Measurements from ENCODE around the gene MND1. TPM values are rescaled to one million over a fixed set of nuclear protein-coding genes. Genes with fewer than 3 reads are reported as not detected.

The MND1 gene
- total and polyA plus RNA-seq, 2 donors (not counting 3 experiments of a cell fraction or from before 2014, with no cell fraction given) = 0.66 to 7.7 TPM

DNA sequence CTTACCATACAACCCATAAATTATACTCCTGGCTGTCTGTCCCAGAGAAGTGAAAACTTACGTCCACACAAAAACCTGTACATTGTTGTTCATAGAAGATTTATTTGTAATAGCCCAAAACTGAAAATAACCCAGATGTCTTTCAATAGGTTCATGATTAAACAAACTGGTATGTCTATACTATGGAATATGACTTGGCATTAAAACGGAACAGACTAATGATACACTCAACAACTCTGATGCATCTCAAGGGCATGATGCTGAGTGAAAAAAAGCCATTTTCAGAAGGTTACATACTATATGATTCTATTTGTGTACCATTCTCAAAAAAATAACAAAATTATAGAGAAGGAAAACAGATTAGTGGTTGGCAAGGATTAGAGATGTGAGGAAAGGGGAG is 11.6 kb upstream of the MND1 start:
- H3K27ac ChIP-seq (ENCODE audit: insufficient read depth, low read depth, low read length) = no peak overlapping the region
- BruUV-seq (replicated peaks) = no TSS peak
- TF ChIP-seq FOS (IDR thresholded peaks at IDR 0.05; ENCODE audit: borderline replicate concordance, insufficient read depth, low read length) (no peak), EZH2 (IDR thresholded peaks at IDR 0.05; ENCODE audit: borderline replicate concordance, low read depth, low read length, severe bottlenecking) (no peak), POLR2AphosphoS5 (IDR thresholded peaks at IDR 0.05; ENCODE audit: insufficient read depth, low read depth, low read length) (no peak), JUN (IDR thresholded peaks at IDR 0.05; ENCODE audit: borderline replicate concordance, insufficient read depth, insufficient read length, low read depth) (no peak), MYC (IDR thresholded peaks at IDR 0.05; ENCODE audit: low read depth, low read length) (no peak), GATA2 (IDR thresholded peaks at IDR 0.05; ENCODE audit: insufficient read depth, insufficient read length, low read depth, low read length) (no peak), POLR2A (IDR thresholded peaks at IDR 0.05; ENCODE audit: low read depth, low read length) (no peak)
- TF ChIP-seq, protein P1, sequence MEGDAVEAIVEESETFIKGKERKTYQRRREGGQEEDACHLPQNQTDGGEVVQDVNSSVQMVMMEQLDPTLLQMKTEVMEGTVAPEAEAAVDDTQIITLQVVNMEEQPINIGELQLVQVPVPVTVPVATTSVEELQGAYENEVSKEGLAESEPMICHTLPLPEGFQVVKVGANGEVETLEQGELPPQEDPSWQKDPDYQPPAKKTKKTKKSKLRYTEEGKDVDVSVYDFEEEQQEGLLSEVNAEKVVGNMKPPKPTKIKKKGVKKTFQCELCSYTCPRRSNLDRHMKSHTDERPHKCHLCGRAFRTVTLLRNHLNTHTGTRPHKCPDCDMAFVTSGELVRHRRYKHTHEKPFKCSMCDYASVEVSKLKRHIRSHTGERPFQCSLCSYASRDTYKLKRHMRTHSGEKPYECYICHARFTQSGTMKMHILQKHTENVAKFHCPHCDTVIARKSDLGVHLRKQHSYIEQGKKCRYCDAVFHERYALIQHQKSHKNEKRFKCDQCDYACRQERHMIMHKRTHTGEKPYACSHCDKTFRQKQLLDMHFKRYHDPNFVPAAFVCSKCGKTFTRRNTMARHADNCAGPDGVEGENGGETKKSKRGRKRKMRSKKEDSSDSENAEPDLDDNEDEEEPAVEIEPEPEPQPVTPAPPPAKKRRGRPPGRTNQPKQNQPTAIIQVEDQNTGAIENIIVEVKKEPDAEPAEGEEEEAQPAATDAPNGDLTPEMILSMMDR (IDR thresholded peaks at IDR 0.05; ENCODE audit: extremely low read depth in 1 of 2, insufficient read depth in 1 of 2, low read depth in 1 of 2, low read length in 2 of 2) = no peak
- TF ChIP-seq, protein P2, sequence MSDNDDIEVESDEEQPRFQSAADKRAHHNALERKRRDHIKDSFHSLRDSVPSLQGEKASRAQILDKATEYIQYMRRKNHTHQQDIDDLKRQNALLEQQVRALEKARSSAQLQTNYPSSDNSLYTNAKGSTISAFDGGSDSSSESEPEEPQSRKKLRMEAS (IDR thresholded peaks at IDR 0.05; ENCODE audit: insufficient read depth, insufficient read length) = no peak
- no peaks in the 10 kb centered on the region for H3K27me3 ChIP-seq (ENCODE audit: control insufficient read depth in 2 of 2, insufficient read depth in 2 of 2, low read length in 2 of 2)
- dilution Hi-C loops (cut with MboI; ENCODE audit: extremely low pct_ligation_motif_present, low sequenced_read_pairs) (no loop called here), intact Hi-C loops (cut with micrococcal nuclease) (no loop called here)
- H3K9ac ChIP-seq (replicated peaks; ENCODE audit: extremely low read depth, insufficient read depth, low read length) = no peak overlapping the region
- DNase-seq (ENCODE audit: low read depth, low spot score) = no peak
- no peaks in the 10 kb centered on the region for H3K79me2 ChIP-seq (ENCODE audit: control insufficient read depth, insufficient read depth, low read length)
- no peaks in the 10 kb centered on the region for H3K36me3 ChIP-seq (ENCODE audit: control insufficient read depth in 2 of 2, extremely low read depth in 1 of 2, insufficient read depth in 2 of 2, low read length in 2 of 2)
- no peaks in the 10 kb centered on the region for H3K4me1 ChIP-seq (ENCODE audit: control insufficient read depth, extremely low read depth, insufficient read depth, low read length)
- H3K4me2 ChIP-seq (ENCODE audit: insufficient read depth, low read length) = no peak overlapping the region
- no peaks in the 10 kb centered on the region for H4K20me1 ChIP-seq (replicated peaks; ENCODE audit: control insufficient read depth, extremely low read depth, insufficient read depth, low read length)
- H3K4me3 ChIP-seq (replicated peaks in 1 of 3; ENCODE audit: insufficient read depth in 1 of 3, low read depth in 1 of 3, low read length in 3 of 3) = no peak overlapping the region
- H3K9me3 ChIP-seq (replicated peaks; ENCODE audit: control insufficient read depth, insufficient read depth, low read length) = no peaks in the 10 kb centered on the region
- CTCF ChIA-PET = no interaction called here
- no peak for FAIRE-seq
- H3K9me1 ChIP-seq (replicated peaks; ENCODE audit: control insufficient read depth, extremely low read depth, insufficient read depth, low read length) = no peaks in the 10 kb centered on the region
- no peak overlapping the region for H2AFZ ChIP-seq (ENCODE audit: low read depth, low read length)
- POLR2A ChIA-PET = no interaction called here

All from endothelial cell of umbilical vein (primary cell).